ENCODE results near the gene RFX2. TPM values are rescaled to one million over a fixed set of nuclear protein-coding genes. Genes with fewer than 3 reads are reported as not detected.

RFX2 gene
- total RNA-seq, 4 donors from 2014 or later: 0.31 to 10.5 (median 2.2) TPM

DNA sequence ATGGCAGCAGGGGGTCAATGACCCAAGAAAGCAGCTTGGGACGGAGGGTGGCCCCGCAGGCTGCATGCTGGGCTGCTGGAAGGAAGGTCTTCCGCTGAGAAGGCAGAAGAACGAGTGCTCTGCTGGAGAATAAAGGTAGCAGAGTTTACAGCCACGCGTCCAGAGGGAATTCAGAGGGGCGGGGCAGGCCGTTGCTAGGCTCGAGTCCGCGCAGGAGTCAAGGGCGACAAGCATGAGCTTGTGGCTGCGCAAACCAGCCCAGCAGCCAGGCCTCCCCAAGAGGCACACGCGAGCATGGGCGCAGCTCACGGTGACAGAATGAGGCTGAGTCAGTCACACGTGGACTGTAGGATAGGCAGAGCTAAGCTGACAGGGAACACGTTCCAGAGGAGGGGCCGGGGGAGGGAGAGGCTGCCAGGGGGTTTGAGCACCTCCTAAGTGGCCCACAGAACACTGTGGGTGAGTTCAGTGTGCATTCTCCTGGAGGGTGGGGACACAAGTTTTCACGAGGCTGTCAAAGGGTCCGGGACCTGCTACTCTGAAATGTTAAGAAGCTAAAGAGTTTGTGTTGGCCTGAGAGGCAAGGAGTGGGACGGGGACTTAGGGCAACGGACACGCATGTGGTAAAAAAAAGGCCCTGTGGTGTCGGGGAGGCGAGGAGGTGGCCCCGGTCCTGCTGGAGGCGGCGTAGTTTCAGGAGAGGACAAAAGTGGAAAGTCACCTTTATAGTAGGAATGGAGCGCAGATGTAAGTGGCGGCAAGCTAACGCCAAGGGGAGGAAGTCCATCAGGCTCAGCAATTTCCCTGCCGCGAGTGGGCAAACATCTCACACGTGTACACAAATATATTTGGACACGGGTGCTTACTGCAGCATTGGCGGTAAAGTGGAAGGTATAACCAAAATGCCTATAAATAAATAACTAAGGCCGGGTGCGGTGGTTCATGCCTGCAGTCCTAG, 17.7 kb downstream of the RFX2 start:
- Histone ChIP-seq H3K27ac (peak overlapping the region; percentile 29 to 67 (median 49)), H3K4me3 (peak overlapping the region in 3 of 4 donors; percentile 26 to 45 (median 32)), H3K36me3 (no peaks in the 10 kb centered on the region), H3K9me3 (no peaks in the 10 kb centered on the region), H3K27me3 (peaks cover 0 to 2% (median 0%) of the 10 kb centered on the region in 3 donors), H3K4me1 (peaks cover 0 to under 1% of the 10 kb centered on the region in 2 donors)
- ATAC-seq (peak; percentile 46 to 61), DNase-seq (peak; percentile 50 to 62)
- TF ChIP-seq, protein P1, sequence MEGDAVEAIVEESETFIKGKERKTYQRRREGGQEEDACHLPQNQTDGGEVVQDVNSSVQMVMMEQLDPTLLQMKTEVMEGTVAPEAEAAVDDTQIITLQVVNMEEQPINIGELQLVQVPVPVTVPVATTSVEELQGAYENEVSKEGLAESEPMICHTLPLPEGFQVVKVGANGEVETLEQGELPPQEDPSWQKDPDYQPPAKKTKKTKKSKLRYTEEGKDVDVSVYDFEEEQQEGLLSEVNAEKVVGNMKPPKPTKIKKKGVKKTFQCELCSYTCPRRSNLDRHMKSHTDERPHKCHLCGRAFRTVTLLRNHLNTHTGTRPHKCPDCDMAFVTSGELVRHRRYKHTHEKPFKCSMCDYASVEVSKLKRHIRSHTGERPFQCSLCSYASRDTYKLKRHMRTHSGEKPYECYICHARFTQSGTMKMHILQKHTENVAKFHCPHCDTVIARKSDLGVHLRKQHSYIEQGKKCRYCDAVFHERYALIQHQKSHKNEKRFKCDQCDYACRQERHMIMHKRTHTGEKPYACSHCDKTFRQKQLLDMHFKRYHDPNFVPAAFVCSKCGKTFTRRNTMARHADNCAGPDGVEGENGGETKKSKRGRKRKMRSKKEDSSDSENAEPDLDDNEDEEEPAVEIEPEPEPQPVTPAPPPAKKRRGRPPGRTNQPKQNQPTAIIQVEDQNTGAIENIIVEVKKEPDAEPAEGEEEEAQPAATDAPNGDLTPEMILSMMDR (IDR thresholded peaks at IDR 0.05 in 4 of 5, conservative IDR thresholded peaks at IDR 0.05 in 1 of 5): no peak
- TF ChIP-seq POLR2A (IDR thresholded peaks at IDR 0.05): no peak
- intact Hi-C loops (cut with DNase I; ENCODE audit: low total_unique reads) (no loop called here), in situ Hi-C loops (cut with MboI; ENCODE audit: low sequenced_read_pairs in 4 of 4) (no loop called here)

DNA sequence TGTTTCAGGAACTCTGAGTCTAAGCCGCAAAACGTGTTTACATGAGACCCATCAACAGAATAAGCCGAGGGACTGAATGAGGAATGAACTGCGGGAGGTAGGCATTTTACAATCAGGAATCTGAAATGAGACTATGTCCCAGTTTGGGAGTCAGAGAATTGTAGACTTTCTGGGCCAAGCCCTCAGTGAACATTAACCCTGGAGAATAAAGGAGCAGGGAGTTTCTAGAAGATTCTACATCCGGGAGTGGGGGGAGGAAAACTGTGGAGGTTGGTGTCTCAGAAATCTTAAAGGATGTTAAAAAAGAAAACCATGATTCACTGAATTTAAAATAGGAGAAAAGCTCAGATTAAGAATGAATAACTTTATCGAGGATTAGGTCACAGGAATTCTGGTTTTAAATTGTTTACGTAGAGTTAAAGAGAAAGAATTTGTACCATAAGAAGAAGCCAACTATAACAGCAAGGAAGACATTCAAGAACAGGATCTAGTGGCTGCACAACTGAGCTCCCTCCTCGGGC, 18.5 kb downstream of the RFX2 start:
- peak overlapping the region; percentile 29 to 67 (median 49) for H3K27ac ChIP-seq
- H3K27me3 ChIP-seq: peaks cover 0 to 2% (median 0%) of the 10 kb centered on the region in 3 donors
- TF ChIP-seq, protein P1 (IDR thresholded peaks at IDR 0.05 in 4 of 5, conservative IDR thresholded peaks at IDR 0.05 in 1 of 5): no peak
- TF ChIP-seq POLR2A (IDR thresholded peaks at IDR 0.05): no peak
- intact Hi-C loops (cut with DNase I; ENCODE audit: low total_unique reads): no loop called here
- H3K4me1 ChIP-seq: peaks cover 4 to 8% of the 10 kb centered on the region in 2 donors
- no peak for DNase-seq
- H3K4me3 ChIP-seq: peak overlapping the region in 3 of 4 donors; percentile 26 to 45 (median 32)
- no peak for ATAC-seq
- in situ Hi-C loops (cut with MboI; ENCODE audit: low sequenced_read_pairs in 4 of 4): no loop called here
- H3K9me3 ChIP-seq: no peaks in the 10 kb centered on the region
- no peaks in the 10 kb centered on the region for H3K36me3 ChIP-seq

DNA sequence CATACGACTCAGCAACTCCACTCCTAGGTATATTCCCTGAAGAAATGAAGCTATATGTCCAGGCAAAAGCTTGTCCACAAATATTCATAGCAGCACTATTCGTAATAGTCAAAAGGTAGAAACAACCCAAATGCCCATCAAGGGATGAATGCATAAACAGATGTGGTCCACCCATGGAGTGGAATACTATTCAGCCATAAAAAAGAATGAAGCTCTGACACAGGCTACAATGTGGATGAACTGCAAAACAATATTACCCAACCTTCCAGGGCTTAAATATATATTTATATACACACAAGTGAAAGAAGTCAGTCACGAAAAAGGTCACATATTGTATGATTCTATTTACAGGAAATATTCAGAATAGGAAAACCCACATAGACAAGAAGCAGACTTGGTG, 19.7 kb downstream of the RFX2 start:
- H3K4me1 ChIP-seq: peaks cover 4 to 8% of the 10 kb centered on the region in 2 donors
- no peak overlapping the region for H3K27ac ChIP-seq
- TF ChIP-seq, protein P1 (IDR thresholded peaks at IDR 0.05 in 4 of 5, conservative IDR thresholded peaks at IDR 0.05 in 1 of 5): no peak
- no peak for TF ChIP-seq POLR2A (IDR thresholded peaks at IDR 0.05)

DNA sequence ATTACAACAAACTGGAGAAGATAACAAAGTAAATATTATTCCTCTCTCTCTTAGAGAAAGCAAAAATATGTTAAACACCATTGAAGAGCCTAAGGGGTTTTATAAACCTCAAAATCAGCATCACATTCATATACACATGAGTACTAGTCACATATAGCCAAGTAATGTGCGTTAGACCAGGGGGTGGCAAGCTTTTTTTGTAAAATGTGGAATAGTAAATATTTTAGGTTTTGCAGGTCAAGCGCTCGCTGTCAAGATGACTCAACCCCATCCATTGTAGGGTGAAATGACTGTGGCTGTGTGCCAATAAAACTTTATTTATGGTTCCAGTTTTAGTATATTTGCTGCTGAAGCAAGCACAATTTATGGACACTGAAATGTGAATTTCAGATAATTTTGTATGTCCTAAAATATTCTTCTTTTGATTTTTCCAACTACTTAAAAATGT, 21.7 kb downstream of the RFX2 start:
- intact Hi-C loops (cut with DNase I; ENCODE audit: low total_unique reads): no loop called here
- H3K36me3 ChIP-seq: no peaks in the 10 kb centered on the region
- H3K4me3 ChIP-seq: no peak overlapping the region
- TF ChIP-seq, protein P1 (IDR thresholded peaks at IDR 0.05 in 4 of 5, conservative IDR thresholded peaks at IDR 0.05 in 1 of 5): no peak
- TF ChIP-seq POLR2A (IDR thresholded peaks at IDR 0.05): no peak
- DNase-seq (no peak), ATAC-seq (no peak)
- H3K4me1 ChIP-seq: peaks cover 4 to 8% of the 10 kb centered on the region in 2 donors
- H3K27ac ChIP-seq: peak overlapping the region in 3 of 4 donors; percentile 47 to 62 (median 57)
- peaks cover 0 to 2% (median 0%) of the 10 kb centered on the region in 3 donors for H3K27me3 ChIP-seq
- in situ Hi-C loops (cut with MboI; ENCODE audit: low sequenced_read_pairs in 4 of 4): no loop called here
- no peaks in the 10 kb centered on the region for H3K9me3 ChIP-seq

More for the DNA sequence above, 19.7 kb downstream of the RFX2 start:
- in situ Hi-C loops (cut with MboI; ENCODE audit: low sequenced_read_pairs in 4 of 4): no loop called here
- Histone ChIP-seq H3K27me3 (peaks cover 0 to 2% (median 0%) of the 10 kb centered on the region in 3 donors), H3K9me3 (no peaks in the 10 kb centered on the region), H3K4me3 (no peak overlapping the region), H3K36me3 (no peaks in the 10 kb centered on the region)
- no peak for DNase-seq
- intact Hi-C loops (cut with DNase I; ENCODE audit: low total_unique reads): no loop called here
- ATAC-seq: no peak

Measured in gastrocnemius medialis (tissue), 4 donors.